Activated T-helper 1 cell treated with Interleukin-2 at 50 U/mL for 16 hours (primary cell): ENCODE results near the gene ABCA4.
"Not testable (repeated sequence)": the region's sequence is repeated elsewhere in the genome, so short reads cannot be mapped to it uniquely, and the experiment has no call there.

Source experiments
- DNase-seq: peaks from one replicate; pipeline ENCODE4 v3.0.0-alpha.2; 2020; ENCODE audit warnings: low read depth

Gene ABCA4

GRCh38 chr1:94004924-94005323 lies 116.0 kb downstream of the ABCA4 start:
- DNase-seq, result no peak

- no peak for DNase-seq
Observed at GRCh38 chr1:94002046-94002787, 118.7 kb downstream of the ABCA4 start.

- DNase-seq, result no peak
Observed at GRCh38 chr1:94001397-94002045, 119.4 kb downstream of the ABCA4 start.

- no peak for DNase-seq
Observed at GRCh38 chr1:94000510-94001282, 120.3 kb downstream of the ABCA4 start.

- no peak for DNase-seq
Observed at GRCh38 chr1:93999840-94000415, 121.0 kb downstream of the ABCA4 start.

GRCh38 chr1:93998532-93998931 lies 122.4 kb downstream of the ABCA4 start:
- not testable (repeated sequence) for DNase-seq

- no peak for DNase-seq
Observed at GRCh38 chr1:93997756-93998155, 123.2 kb downstream of the ABCA4 start.

GRCh38 chr1:93995837-93996536 lies 125.0 kb downstream of the ABCA4 start:
- no peak for DNase-seq

GRCh38 chr1:93993731-93994130 lies 127.2 kb downstream of the ABCA4 start:
- no peak for DNase-seq

- DNase-seq, result no peak
Observed at GRCh38 chr1:93992954-93993353, 128.0 kb downstream of the ABCA4 start.

- DNase-seq, result no peak
Observed at GRCh38 chr1:93992190-93992589, 128.8 kb downstream of the ABCA4 start.

GRCh38 chr1:93991271-93991670 lies 129.7 kb downstream of the ABCA4 start:
- DNase-seq, result no peak

GRCh38 chr1:93990477-93990876 lies 130.5 kb downstream of the ABCA4 start:
- not testable (repeated sequence) for DNase-seq

- DNase-seq, result no peak
Observed at GRCh38 chr1:93990010-93990409, 130.9 kb downstream of the ABCA4 start.

GRCh38 chr1:93989601-93990000 lies 131.3 kb downstream of the ABCA4 start:
- DNase-seq, result no peak

- no peak for DNase-seq
Observed at GRCh38 chr1:93988634-93989350, 132.2 kb downstream of the ABCA4 start.

GRCh38 chr1:93981274-93981667 lies 139.7 kb downstream of the ABCA4 start:
- DNase-seq, result no peak

GRCh38 chr1:93980320-93981273 lies 140.4 kb downstream of the ABCA4 start:
- no peak for DNase-seq

- DNase-seq, result no peak
Observed at GRCh38 chr1:93979718-93980319, 141.1 kb downstream of the ABCA4 start.
